HEK293 (cell line): ENCODE data around the gene LACRT.

Experiments used
- CTCF ChIA-PET: fragments of 350-600 bp; formaldehyde crosslinking; extraction: SDS; loops from one replicate; lab custom pipeline; 2021; ENCODE audit warnings: antibody characterized with exemption; lab: Yijun Ruan, JAX
- POLR2A ChIA-PET: fragments of 300-600 bp; formaldehyde crosslinking; extraction: SDS; loops from one replicate; lab custom pipeline; 2020; ENCODE audit warnings: antibody characterized with exemption, inconsistent platforms; lab: Yijun Ruan, JAX
- H3K27ac ChIP-seq: fragments of 200-500 bp; sonication (Bioruptor generic); 2 replicates; pipeline ENCODE4 v1.5.1; 2014; ENCODE audit warnings: low read depth, low read length, control low read depth, inconsistent platforms; ENCODE audit errors: extremely low read depth
- H3K36me3 ChIP-seq, 2 experiments: fragments of 200-500 bp in 1 of 2; sonication (Bioruptor generic) in 1 of 2; 1 replicate in 1 of 2; 2 replicates in 1 of 2; pipeline ENCODE4 v1.5.1; 2014 to 2017; ENCODE audit warnings: inconsistent platforms in 2 of 2, low read length in 2 of 2; ENCODE audit not compliant: control insufficient read depth in 2 of 2, insufficient read depth in 1 of 2
- H3K4me1 ChIP-seq: fragments of 200-500 bp; sonication (Bioruptor generic); 2 replicates; pipeline ENCODE4 v1.5.1; 2014; ENCODE audit warnings: mild to moderate bottlenecking, low read length, inconsistent platforms; ENCODE audit not compliant: control insufficient read depth, insufficient read depth
- H3K4me3 ChIP-seq: 2 replicates; pipeline ENCODE4 v1.5.1; 2011; ENCODE audit warnings: low read depth, mild to moderate bottlenecking, control low read depth, low read length, moderate library complexity
- H3K9me3 ChIP-seq: fragments of 200-500 bp; sonication (Bioruptor generic); 2 replicates; pipeline ENCODE4 v1.5.1; 2014; ENCODE audit warnings: low read depth, low read length, inconsistent platforms; ENCODE audit not compliant: control insufficient read depth, insufficient read depth
- EGR2 ChIP-seq: fragments of 450-650 bp; formaldehyde crosslinking; IDR thresholded peaks from 2 replicates; pipeline ENCODE4 v1.5.1; 2016; ENCODE audit warnings: low read depth, missing biosample characterization, missing genetic modification characterization
- GFI1B ChIP-seq: fragments of 450-650 bp; formaldehyde crosslinking; IDR thresholded peaks from 2 replicates; pipeline ENCODE4 v1.5.1; 2016; ENCODE audit warnings: missing biosample characterization, missing genetic modification characterization
- HOXA7 ChIP-seq: sonication (generic); formaldehyde crosslinking; IDR thresholded peaks from 2 replicates; pipeline ENCODE4 v1.8.1; 2022; ENCODE audit warnings: missing genetic modification reagents, borderline replicate concordance
- HOXC10 ChIP-seq: sonication (generic); formaldehyde crosslinking; IDR thresholded peaks from 2 replicates; pipeline ENCODE4 v1.8.1; 2023; ENCODE audit warnings: mild to moderate bottlenecking, missing genetic modification reagents
- KLF7 ChIP-seq: fragments of 450-650 bp; formaldehyde crosslinking; IDR thresholded peaks from 2 replicates; pipeline ENCODE4 v1.5.1; 2016; ENCODE audit warnings: missing biosample characterization, missing genetic modification characterization, borderline replicate concordance
- PRDM1 ChIP-seq: fragments of 450-650 bp; formaldehyde crosslinking; IDR thresholded peaks from 2 replicates; pipeline ENCODE4; 2016; ENCODE audit warnings: missing biosample characterization, missing genetic modification characterization
- YY1 ChIP-seq: fragments of 450-650 bp; formaldehyde crosslinking; IDR thresholded peaks from 2 replicates; pipeline ENCODE4 v1.5.1; 2018; ENCODE audit warnings: missing biosample characterization, missing genetic modification characterization
- ZNF132 ChIP-seq: fragments of 450-650 bp; formaldehyde crosslinking; IDR thresholded peaks from 2 replicates; pipeline ENCODE4 v1.5.1; 2017; ENCODE audit warnings: missing biosample characterization, missing genetic modification characterization, borderline replicate concordance
- ZNF174 ChIP-seq: fragments of 450-650 bp; formaldehyde crosslinking; IDR thresholded peaks from 2 replicates; pipeline ENCODE4 v1.5.0; 2017; ENCODE audit warnings: missing biosample characterization, mild to moderate bottlenecking, missing genetic modification characterization
- ZNF404 ChIP-seq: fragments of 450-650 bp; formaldehyde crosslinking; IDR thresholded peaks from 2 replicates; pipeline ENCODE4 v1.5.1; 2017; ENCODE audit warnings: missing biosample characterization, missing genetic modification characterization
- ZNF473 ChIP-seq: fragments of 450-650 bp; formaldehyde crosslinking; IDR thresholded peaks from 2 replicates; pipeline ENCODE4 v1.5.1; 2017; ENCODE audit warnings: missing biosample characterization, missing genetic modification characterization
- ZNF596 ChIP-seq: fragments of 450-650 bp; IDR thresholded peaks from 2 replicates; pipeline ENCODE4 v1.5.0; 2018; ENCODE audit warnings: missing biosample characterization, mild to moderate bottlenecking, missing genetic modification characterization, moderate library complexity
- ZNF664 ChIP-seq: fragments of 450-650 bp; formaldehyde crosslinking; IDR thresholded peaks from 2 replicates; pipeline ENCODE4 v1.5.1; 2016; ENCODE audit warnings: missing biosample characterization, missing genetic modification characterization
- ZNF785 ChIP-seq: fragments of 450-650 bp; formaldehyde crosslinking; IDR thresholded peaks from 2 replicates; pipeline ENCODE4 v1.5.1; 2016; ENCODE audit warnings: missing biosample characterization, missing genetic modification characterization
- ZSCAN30 ChIP-seq: fragments of 450-650 bp; IDR thresholded peaks from 2 replicates; pipeline ENCODE4 v1.5.1; 2018; ENCODE audit warnings: missing biosample characterization, mild to moderate bottlenecking, missing genetic modification characterization, moderate library complexity
- ZXDB ChIP-seq: fragments of 450-650 bp; formaldehyde crosslinking; IDR thresholded peaks from 2 replicates; pipeline ENCODE4 v1.5.1; 2016; ENCODE audit warnings: missing biosample characterization, missing genetic modification characterization
- TF ChIP-seq, protein P1 (sequence below): fragments of 450-650 bp; formaldehyde crosslinking; IDR thresholded peaks from 2 replicates; pipeline ENCODE4 v1.5.0; 2017; ENCODE audit warnings: missing biosample characterization, missing genetic modification characterization, borderline replicate concordance
- TF ChIP-seq, protein P2 (sequence below): sonication (generic); formaldehyde crosslinking; IDR thresholded peaks from 2 replicates; pipeline ENCODE4 v1.8.1; 2022; ENCODE audit warnings: mild to moderate bottlenecking, moderate library complexity, missing genetic modification reagents
- TF ChIP-seq, protein P3 (sequence below): fragments of 450-650 bp; formaldehyde crosslinking; IDR thresholded peaks from 2 replicates; pipeline ENCODE4 v1.5.1; 2016; ENCODE audit warnings: missing biosample characterization, missing genetic modification characterization
- TF ChIP-seq, protein P4 (sequence below): fragments of 450-650 bp; formaldehyde crosslinking; IDR thresholded peaks from 2 replicates; pipeline ENCODE4 v1.5.1; 2016; ENCODE audit warnings: missing biosample characterization, missing genetic modification characterization
- TF ChIP-seq, protein P5 (sequence below): fragments of 450-650 bp; IDR thresholded peaks from 2 replicates; pipeline ENCODE4 v1.5.1; 2018; ENCODE audit warnings: missing biosample characterization, mild to moderate bottlenecking, missing genetic modification characterization
- TF ChIP-seq, protein P6 (sequence below): fragments of 450-650 bp; formaldehyde crosslinking; optimal IDR thresholded peaks from 2 replicates; pipeline ENCODE3; 2016; ENCODE audit warnings: missing biosample characterization, mild to moderate bottlenecking, missing genetic modification characterization

LACRT gene

DNA sequence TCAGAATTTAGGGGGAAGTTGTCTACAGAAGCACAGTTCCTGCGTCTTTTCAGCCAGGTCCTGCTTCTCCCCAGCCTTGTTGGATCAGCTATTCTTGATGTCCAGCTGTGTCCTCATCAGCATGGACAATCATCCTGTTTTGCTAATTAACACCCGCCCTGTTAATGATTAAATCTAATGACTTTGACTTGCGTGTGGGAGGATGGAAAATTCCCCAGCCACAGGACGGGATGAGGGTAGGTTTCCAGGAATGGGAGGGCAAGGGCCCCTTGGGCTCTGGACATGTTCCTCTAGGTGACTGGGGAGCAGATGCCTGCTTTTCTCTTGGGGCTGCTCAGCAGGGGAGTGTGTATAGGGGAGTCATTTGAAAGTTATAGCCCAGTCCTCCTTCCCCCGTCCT is 41.0 kb downstream of the LACRT start (continued):
- TF ChIP-seq, protein P1, sequence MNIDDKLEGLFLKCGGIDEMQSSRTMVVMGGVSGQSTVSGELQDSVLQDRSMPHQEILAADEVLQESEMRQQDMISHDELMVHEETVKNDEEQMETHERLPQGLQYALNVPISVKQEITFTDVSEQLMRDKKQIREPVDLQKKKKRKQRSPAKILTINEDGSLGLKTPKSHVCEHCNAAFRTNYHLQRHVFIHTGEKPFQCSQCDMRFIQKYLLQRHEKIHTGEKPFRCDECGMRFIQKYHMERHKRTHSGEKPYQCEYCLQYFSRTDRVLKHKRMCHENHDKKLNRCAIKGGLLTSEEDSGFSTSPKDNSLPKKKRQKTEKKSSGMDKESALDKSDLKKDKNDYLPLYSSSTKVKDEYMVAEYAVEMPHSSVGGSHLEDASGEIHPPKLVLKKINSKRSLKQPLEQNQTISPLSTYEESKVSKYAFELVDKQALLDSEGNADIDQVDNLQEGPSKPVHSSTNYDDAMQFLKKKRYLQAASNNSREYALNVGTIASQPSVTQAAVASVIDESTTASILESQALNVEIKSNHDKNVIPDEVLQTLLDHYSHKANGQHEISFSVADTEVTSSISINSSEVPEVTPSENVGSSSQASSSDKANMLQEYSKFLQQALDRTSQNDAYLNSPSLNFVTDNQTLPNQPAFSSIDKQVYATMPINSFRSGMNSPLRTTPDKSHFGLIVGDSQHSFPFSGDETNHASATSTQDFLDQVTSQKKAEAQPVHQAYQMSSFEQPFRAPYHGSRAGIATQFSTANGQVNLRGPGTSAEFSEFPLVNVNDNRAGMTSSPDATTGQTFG (tag by site-specific recombination): no peak
- TF ChIP-seq, protein P2, sequence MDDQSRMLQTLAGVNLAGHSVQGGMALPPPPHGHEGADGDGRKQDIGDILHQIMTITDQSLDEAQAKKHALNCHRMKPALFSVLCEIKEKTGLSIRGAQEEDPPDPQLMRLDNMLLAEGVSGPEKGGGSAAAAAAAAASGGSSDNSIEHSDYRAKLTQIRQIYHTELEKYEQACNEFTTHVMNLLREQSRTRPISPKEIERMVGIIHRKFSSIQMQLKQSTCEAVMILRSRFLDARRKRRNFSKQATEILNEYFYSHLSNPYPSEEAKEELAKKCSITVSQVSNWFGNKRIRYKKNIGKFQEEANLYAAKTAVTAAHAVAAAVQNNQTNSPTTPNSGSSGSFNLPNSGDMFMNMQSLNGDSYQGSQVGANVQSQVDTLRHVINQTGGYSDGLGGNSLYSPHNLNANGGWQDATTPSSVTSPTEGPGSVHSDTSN (CRISPR knock-in tag): no peak
- TF ChIP-seq HOXA7 (CRISPR knock-in tag): no peak
- no peak for TF ChIP-seq ZNF596
- TF ChIP-seq, all 188 proteins: peak for 0

DNA sequence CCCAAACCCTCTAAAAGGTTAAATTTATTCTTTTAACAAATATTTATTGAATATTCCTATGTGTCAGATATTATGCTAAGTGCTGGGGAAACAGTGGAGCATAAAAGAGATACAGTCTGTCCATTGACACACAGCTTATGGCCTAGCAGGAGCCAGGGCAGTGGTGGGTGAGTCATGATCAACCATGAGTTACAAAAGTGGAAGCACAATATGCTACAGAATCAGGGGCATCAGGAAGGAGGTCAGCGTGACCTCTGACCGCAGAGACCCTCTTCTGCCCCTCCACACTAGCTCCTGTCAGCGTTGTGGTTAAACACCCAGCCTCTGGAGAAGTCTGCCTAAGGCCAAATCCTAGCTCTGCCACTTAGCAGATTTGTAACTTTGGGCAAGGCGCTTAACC is 41.6 kb downstream of the LACRT start:
- ChIA-PET CTCF (interaction anchor here (0.6 to 4.2 kb wide), 8 partner anchors 9 to 212 kb away, joined by 3 to 27 read pairs (median 3); no protein-coding TSS in a partner anchor), POLR2A (no interaction called here)
- no peaks in the 10 kb centered on the region for H3K36me3 ChIP-seq
- no peaks in the 10 kb centered on the region for H3K9me3 ChIP-seq
- no peaks in the 10 kb centered on the region for H3K4me1 ChIP-seq
- no peak overlapping the region for H3K4me3 ChIP-seq
- no peak overlapping the region for H3K27ac ChIP-seq
- TF ChIP-seq ZNF664 (tag by site-specific recombination) (no peak), KLF7 (tag by site-specific recombination) (no peak), GFI1B (tag by site-specific recombination) (no peak), ZXDB (no peak), ZNF404 (tag by site-specific recombination) (no peak), EGR2 (tag by site-specific recombination) (no peak), ZNF785 (tag by site-specific recombination) (no peak), PRDM1 (no peak), ZNF132 (tag by site-specific recombination) (no peak), YY1 (tag by site-specific recombination) (no peak), ZNF473 (no peak), ZNF174 (tag by site-specific recombination) (no peak), ZNF596 (no peak), ZSCAN30 (tag by site-specific recombination) (no peak), HOXC10 (CRISPR knock-in tag) (no peak)
- TF ChIP-seq, protein P3, sequence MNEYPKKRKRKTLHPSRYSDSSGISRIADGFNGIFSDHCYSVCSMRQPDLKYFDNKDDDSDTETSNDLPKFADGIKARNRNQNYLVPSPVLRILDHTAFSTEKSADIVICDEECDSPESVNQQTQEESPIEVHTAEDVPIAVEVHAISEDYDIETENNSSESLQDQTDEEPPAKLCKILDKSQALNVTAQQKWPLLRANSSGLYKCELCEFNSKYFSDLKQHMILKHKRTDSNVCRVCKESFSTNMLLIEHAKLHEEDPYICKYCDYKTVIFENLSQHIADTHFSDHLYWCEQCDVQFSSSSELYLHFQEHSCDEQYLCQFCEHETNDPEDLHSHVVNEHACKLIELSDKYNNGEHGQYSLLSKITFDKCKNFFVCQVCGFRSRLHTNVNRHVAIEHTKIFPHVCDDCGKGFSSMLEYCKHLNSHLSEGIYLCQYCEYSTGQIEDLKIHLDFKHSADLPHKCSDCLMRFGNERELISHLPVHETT (tag by site-specific recombination): no peak
- TF ChIP-seq, protein P4, sequence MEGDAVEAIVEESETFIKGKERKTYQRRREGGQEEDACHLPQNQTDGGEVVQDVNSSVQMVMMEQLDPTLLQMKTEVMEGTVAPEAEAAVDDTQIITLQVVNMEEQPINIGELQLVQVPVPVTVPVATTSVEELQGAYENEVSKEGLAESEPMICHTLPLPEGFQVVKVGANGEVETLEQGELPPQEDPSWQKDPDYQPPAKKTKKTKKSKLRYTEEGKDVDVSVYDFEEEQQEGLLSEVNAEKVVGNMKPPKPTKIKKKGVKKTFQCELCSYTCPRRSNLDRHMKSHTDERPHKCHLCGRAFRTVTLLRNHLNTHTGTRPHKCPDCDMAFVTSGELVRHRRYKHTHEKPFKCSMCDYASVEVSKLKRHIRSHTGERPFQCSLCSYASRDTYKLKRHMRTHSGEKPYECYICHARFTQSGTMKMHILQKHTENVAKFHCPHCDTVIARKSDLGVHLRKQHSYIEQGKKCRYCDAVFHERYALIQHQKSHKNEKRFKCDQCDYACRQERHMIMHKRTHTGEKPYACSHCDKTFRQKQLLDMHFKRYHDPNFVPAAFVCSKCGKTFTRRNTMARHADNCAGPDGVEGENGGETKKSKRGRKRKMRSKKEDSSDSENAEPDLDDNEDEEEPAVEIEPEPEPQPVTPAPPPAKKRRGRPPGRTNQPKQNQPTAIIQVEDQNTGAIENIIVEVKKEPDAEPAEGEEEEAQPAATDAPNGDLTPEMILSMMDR: no peak
- TF ChIP-seq, protein P5, sequence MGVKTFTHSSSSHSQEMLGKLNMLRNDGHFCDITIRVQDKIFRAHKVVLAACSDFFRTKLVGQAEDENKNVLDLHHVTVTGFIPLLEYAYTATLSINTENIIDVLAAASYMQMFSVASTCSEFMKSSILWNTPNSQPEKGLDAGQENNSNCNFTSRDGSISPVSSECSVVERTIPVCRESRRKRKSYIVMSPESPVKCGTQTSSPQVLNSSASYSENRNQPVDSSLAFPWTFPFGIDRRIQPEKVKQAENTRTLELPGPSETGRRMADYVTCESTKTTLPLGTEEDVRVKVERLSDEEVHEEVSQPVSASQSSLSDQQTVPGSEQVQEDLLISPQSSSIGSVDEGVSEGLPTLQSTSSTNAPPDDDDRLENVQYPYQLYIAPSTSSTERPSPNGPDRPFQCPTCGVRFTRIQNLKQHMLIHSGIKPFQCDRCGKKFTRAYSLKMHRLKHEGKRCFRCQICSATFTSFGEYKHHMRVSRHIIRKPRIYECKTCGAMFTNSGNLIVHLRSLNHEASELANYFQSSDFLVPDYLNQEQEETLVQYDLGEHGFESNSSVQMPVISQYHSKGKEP: no peak
- TF ChIP-seq, protein P6, sequence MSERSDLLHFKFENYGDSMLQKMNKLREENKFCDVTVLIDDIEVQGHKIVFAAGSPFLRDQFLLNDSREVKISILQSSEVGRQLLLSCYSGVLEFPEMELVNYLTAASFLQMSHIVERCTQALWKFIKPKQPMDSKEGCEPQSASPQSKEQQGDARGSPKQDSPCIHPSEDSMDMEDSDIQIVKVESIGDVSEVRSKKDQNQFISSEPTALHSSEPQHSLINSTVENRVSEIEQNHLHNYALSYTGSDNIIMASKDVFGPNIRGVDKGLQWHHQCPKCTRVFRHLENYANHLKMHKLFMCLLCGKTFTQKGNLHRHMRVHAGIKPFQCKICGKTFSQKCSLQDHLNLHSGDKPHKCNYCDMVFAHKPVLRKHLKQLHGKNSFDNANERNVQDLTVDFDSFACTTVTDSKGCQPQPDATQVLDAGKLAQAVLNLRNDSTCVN (tag by site-specific recombination): no peak
